ENCODE results near the gene LPIN2. TPM values are rescaled to one million over a fixed set of nuclear protein-coding genes. Genes with fewer than 3 reads are reported as not detected.

The LPIN2 gene, protein sequence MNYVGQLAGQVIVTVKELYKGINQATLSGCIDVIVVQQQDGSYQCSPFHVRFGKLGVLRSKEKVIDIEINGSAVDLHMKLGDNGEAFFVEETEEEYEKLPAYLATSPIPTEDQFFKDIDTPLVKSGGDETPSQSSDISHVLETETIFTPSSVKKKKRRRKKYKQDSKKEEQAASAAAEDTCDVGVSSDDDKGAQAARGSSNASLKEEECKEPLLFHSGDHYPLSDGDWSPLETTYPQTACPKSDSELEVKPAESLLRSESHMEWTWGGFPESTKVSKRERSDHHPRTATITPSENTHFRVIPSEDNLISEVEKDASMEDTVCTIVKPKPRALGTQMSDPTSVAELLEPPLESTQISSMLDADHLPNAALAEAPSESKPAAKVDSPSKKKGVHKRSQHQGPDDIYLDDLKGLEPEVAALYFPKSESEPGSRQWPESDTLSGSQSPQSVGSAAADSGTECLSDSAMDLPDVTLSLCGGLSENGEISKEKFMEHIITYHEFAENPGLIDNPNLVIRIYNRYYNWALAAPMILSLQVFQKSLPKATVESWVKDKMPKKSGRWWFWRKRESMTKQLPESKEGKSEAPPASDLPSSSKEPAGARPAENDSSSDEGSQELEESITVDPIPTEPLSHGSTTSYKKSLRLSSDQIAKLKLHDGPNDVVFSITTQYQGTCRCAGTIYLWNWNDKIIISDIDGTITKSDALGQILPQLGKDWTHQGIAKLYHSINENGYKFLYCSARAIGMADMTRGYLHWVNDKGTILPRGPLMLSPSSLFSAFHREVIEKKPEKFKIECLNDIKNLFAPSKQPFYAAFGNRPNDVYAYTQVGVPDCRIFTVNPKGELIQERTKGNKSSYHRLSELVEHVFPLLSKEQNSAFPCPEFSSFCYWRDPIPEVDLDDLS
- 11.7 and 12.9 TPM in 2 replicates for total RNA-seq (2014; rRNA removed; shearing (Covaris generic))
- 9.3 and 14.7 TPM in 2 replicates for polyA plus RNA-seq (2015; cell fraction: cytosol; rRNA removed)
- polyA plus RNA-seq (2015; cell fraction: nucleus; rRNA removed), result 13.5 and 17.4 TPM in 2 replicates

DNA sequence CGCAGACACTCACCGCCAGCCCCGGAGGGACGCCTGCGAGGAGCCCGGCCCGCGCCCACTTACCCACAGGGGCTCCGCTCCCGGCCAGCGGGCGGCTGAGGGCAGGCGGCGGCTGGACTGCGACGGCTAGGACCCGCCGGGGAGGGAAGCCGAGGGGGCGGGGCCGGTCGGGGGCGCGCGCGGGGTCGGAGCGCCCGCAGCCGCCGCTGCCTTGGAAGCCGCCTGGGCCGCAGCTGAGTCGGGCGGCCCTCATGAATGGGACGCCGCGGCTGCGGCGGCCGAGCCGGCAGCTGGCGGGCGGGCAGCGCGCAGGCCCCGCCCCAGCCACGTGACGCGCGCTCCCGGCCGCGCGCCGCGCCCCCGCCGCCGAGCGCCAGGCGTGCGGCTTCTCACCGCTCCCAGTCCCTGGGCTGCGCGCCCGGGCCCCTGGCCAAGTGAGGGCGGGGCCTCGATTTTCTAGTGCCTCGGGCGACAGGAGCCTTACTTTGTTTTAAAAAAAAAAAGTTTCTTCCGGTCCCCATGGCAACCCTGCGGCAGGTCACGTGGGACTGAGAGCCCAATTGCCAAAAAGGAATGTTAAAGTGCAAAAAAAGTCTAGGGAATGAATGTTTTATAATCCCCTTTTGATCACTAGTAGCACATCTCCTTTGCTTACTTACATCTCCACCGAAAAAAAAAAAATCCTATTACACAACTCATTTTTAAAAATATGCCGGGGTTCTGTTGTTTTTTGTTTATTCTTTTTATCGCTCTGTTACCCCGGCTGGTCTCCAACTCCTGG lies at the start of gene LPIN2:
Gene LPIN2, minus strand, starts transcription at position 121 of the 781 bp plus-strand sequence. CDS start 52,304 bp downstream, outside the sequence.
- DNase-seq (ENCODE audit: low read depth, low spot score), result peak; percentile 91
- in situ Hi-C loops (cut with HindIII; ENCODE audit: low pct_unique_long_range_greater_than_20kb, low sequenced_read_pairs), result no loop called here

DNA sequence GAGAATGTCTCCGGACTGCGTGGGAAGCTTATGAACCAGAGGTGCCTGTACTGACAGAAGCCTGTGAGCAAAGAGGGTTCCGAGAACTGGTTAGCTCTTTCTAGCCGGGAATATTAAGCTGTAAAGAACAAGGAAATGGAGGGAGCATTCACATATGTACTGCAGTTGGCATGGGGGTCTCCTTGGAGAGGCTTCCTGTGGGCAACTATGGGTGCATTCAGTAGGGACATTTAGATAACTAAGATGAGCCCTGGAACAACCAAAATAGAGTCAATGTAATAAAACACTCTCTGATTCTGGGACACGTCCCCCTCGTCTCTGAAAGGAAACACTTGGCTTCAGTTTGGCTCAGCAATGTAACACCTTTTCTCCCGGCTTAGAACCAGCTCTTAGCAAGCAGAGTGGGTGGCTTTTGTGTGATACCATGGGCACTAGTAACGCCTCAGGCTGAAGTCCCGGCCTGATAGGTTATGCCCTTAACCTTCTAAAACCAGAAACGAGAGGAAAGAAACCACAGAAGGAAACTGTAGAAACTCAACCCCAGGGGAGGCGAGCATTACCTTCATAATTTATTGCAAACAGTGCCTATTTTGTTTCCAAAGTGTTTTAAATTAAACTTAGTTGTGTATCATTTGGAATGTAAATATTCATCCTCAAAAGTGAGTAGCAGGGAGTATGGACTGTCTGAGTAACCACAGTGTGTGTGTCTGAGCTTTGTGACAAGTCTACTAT lies 48.8 kb upstream of the LPIN2 start:
- DNase-seq (ENCODE audit: low read depth, low spot score), result no peak
- in situ Hi-C loops (cut with HindIII; ENCODE audit: low pct_unique_long_range_greater_than_20kb, low sequenced_read_pairs), result no loop called here

DNA sequence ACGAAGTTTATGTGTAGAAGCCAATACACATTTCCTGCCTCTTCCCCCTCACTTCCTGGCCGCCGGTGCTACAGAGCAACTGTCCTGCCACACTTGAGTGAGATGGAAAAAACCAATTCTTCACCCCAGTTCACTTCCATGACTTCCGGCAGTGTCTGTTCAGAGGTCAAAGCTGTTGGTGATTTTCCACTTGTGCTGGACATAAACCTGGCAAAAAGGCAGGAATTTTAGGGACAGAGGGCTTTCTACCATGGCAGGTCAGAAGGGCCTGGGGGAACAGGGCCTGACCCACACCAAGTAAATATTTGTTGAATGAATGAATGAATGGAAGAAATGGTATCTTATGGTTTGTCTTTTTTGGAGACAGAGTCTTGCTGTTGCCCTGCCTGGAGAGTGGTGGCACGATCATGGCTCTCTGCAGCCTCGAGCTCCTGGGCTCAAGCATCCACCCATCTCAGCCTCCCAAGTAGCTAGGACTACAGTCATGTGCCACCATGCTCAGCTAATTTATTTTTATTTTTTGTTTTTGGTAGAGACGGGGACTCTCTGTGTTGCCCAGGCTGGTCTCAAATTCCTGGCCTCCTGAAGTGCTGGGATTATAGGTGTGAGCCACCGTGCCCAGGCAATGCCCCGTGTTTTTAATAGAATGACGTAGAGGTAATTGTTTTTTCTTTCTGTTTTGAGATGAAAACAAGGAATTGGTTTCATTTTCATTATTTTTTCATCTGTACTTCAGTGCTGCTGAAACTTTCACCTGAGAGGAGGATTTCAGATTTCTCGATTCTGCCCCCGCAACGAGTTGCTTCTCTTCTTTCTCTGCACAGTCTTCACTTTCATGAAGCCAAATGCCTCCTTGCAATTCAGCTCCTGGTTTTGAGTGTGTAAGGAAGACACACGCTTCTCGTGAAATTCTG lies 48.0 kb upstream of the LPIN2 start:
- in situ Hi-C loops (cut with HindIII; ENCODE audit: low pct_unique_long_range_greater_than_20kb, low sequenced_read_pairs), result no loop called here
- no peak for DNase-seq (ENCODE audit: low read depth, low spot score)

DNA sequence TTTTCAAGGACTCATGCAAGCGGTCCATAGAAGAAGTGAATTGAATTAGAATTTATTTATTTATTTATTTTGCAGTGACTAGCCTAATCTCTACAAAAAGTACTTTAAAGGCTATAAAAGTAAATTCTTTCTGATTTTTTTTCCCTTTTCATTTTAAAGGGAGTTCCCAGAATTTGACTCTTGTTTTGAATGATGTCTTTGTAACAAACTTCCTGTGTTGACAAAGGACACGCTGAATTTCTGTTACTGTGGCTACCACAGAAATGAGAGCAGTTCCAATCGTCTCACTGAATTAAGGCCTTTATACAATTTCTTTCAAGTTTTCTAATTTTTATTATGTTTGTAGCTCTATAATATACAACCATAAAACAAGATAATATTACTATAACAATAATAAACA lies 46.3 kb upstream of the LPIN2 start:
- in situ Hi-C loops (cut with HindIII; ENCODE audit: low pct_unique_long_range_greater_than_20kb, low sequenced_read_pairs), result no loop called here
- peak; percentile 52 for DNase-seq (ENCODE audit: low read depth, low spot score)

DNA sequence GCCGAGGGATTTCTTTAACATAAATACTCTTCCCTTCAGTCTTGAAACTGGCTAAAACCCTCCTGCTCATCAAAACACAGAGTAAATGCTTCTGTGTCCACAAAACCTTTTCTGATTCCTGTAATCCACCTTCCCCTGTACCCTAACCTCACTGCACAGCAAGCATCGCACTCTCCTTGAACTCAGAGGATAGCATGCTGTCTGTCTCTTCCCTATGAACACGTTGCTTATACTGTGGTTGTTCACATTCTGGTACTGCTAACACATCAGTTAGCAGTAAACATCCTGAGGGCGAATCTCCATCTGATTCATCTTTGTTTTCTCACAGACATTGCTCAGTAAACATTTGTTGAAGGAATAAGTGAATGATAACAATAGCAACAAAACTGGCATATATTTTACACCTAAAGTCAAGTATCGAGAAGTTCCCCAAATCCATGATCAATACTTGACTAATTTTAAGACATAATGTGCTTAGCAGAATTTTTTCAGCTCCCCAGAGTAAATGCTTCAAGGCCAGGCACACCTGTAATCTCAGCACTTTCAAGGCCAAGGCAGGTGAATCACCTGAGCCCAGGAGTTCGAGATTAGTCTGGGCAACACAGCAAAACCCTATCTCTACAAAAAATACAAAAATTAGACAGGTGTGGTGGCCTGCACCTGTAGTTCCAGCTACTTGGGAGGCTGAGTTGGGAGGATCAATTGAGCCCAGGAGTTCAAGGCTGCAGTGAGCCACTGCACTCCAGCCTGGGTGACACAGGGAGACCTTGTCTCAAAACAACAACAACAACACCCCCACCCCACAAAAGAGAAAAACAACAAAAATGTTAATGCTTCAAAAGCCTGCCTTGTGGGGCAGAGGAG lies 45.6 kb upstream of the LPIN2 start:
- in situ Hi-C loops (cut with HindIII; ENCODE audit: low pct_unique_long_range_greater_than_20kb, low sequenced_read_pairs), result no loop called here
- DNase-seq (ENCODE audit: low read depth, low spot score), result peak; percentile 16

DNA sequence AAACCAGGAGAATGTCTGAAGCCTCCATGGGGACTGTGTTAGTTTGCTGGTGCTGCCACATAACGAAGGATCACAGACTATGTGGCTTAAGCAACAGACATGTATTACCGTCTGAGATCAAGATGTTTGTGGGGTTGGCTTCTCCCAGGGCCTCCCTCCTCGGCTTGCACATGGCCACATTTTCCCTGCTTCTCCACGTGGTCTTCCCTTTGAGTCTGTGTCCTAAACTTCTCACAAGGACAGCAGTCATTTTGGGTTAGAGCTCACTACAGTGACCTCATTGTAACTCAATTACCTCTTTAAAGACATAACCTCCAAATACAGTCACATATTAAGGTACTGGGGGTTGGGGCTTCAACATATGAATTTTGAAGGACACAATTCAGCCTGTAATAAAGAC lies 44.6 kb upstream of the LPIN2 start:
- in situ Hi-C loops (cut with HindIII; ENCODE audit: low pct_unique_long_range_greater_than_20kb, low sequenced_read_pairs), result no loop called here
- DNase-seq (ENCODE audit: low read depth, low spot score), result no peak

DNA sequence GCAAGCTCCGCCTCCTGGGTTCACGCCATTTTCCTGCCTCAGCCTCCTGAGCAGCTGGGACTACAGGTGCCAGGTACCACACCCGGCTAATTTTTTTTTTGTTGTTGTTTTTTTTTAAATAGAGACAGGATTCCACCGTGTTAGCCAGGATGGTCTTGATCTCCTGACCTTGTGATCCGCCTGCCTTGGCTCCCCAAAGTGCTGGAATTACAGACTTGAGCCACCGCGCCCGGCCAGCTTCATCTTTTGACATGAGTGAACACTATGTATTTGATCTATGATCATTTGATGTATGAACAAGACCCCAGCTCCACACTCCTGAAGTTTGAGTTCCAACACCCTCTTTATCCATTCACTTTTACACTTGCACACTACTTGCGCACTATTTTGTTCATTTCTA lies 43.4 kb upstream of the LPIN2 start:
- in situ Hi-C loops (cut with HindIII; ENCODE audit: low pct_unique_long_range_greater_than_20kb, low sequenced_read_pairs), result no loop called here
- no peak for DNase-seq (ENCODE audit: low read depth, low spot score)

DNA sequence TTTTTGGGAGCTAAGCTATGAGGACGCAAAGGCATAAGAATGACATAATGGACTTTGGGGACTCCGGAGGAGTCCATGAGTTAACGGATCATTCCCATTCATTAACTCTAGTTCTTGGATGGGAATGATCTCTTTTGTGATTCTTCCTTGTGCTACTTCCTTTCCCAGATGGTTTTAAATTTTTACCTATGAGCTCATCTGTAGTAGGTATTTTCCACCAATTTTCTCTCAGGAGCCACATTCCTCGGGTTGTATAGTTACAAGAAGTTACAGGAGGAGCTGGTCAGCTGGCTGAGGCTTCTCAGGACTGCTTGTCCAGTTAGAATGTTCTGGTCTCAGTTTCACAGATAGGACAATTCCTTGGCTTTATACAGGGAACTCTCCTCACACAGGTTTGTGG lies 42.9 kb upstream of the LPIN2 start:
- in situ Hi-C loops (cut with HindIII; ENCODE audit: low pct_unique_long_range_greater_than_20kb, low sequenced_read_pairs), result no loop called here
- no peak for DNase-seq (ENCODE audit: low read depth, low spot score)

DNA sequence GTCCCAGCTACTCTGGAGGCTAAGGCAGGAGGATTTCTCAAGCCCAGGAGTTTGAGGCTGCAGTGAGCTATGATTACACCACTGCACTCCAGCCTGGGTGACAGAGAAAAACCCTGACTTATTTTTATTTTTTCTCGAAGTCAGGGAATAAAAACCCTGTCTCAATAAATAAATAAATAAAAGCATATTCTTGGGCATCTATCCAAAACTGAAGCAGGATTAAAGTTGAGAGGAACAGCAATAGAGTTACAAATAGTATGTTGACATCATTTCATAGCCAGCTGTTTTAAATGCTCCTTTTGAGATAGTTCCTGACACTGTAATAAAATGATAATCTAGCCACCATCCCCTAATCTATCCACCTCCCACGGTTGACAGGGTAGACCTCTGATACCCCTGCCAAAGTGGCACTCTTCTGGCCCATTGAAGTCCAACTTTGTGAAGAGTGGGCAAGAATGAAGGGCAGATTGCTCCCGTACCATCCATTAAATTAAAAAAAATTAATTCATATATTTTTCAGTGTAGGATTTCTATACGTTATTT lies 42.3 kb upstream of the LPIN2 start:
- in situ Hi-C loops (cut with HindIII; ENCODE audit: low pct_unique_long_range_greater_than_20kb, low sequenced_read_pairs), result no loop called here
- no peak for DNase-seq (ENCODE audit: low read depth, low spot score)

DNA sequence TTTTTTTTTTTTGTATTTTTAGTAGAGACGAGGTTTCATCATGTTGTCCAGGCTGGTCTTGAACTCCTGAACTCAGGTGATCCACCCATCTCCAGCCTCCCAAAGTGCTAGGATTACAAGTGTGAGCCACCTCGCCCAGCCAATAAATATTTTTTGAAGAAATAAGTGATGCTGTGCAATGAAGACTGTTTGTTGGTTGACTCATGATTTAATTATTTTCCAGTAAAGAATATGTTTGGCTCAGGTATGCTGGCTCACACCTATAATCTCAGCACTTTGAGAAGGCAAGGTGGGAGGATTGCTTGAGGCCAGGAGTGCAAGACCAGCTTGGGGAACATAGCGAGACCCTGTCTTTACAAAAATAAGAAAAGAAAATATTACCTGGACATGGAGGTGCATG lies 41.8 kb upstream of the LPIN2 start:
- in situ Hi-C loops (cut with HindIII; ENCODE audit: low pct_unique_long_range_greater_than_20kb, low sequenced_read_pairs), result no loop called here
- DNase-seq (ENCODE audit: low read depth, low spot score), result no peak

DNA sequence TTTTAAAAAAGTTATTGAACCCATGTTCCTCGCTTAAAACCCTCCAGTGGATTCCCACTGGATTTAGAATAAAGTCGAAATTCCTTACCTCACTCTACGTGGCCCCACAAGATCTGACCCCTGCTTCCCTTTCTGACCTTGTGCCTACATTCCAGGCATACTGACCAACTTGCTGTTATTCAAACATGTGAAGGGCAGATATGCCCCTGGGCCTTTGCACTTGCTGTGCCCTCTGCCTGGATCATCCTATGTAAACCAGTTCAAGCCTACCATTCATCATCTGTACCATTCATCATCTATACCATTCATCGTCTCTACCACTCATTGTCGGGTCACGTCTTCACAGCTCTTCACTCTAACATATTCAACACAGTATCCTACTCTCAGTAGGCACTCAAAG lies 41.3 kb upstream of the LPIN2 start:
- in situ Hi-C loops (cut with HindIII; ENCODE audit: low pct_unique_long_range_greater_than_20kb, low sequenced_read_pairs), result no loop called here
- DNase-seq (ENCODE audit: low read depth, low spot score), result no peak

DNA sequence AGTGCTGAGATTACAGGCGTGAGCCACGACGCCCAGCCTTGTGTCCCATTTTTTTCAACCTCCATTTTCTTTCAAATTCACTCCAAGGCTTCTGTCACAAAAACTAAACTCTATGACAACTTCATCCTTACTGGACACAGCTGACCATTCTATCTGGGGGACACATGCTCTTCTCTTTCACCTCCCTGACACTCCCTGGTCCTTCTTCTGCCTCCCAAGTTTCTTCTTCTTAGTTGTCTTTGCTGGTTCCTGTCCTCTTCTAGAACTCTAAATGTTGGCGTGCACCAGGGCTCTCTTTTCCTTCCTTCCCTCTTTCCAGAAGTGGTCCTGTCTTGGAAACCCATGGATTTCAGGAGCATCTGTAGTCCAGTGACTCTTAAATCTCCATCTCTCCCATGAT lies 40.1 kb upstream of the LPIN2 start:
- in situ Hi-C loops (cut with HindIII; ENCODE audit: low pct_unique_long_range_greater_than_20kb, low sequenced_read_pairs), result no loop called here

DNA sequence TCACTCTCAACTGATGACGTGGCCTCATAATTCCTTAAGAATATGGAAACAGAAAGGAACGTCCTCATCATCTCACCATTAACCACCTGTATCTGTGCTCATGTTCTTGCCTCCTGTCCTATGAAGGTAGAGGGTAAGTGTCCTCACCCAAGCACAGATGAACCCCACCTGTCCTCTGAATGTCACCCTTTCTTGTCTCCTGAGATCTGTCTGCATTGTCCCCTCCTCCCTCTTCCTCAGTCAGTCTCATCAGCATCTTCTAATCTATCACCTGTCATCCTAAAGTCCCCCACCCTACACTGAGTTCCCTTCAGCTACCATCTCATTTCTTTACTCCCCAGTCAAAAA lies 39.4 kb upstream of the LPIN2 start:
- DNase-seq (ENCODE audit: low read depth, low spot score), result no peak
- in situ Hi-C loops (cut with HindIII; ENCODE audit: low pct_unique_long_range_greater_than_20kb, low sequenced_read_pairs), result no loop called here

More for the DNA sequence above, 40.1 kb upstream of the LPIN2 start:
- DNase-seq (ENCODE audit: low read depth, low spot score), result no peak

DNA sequence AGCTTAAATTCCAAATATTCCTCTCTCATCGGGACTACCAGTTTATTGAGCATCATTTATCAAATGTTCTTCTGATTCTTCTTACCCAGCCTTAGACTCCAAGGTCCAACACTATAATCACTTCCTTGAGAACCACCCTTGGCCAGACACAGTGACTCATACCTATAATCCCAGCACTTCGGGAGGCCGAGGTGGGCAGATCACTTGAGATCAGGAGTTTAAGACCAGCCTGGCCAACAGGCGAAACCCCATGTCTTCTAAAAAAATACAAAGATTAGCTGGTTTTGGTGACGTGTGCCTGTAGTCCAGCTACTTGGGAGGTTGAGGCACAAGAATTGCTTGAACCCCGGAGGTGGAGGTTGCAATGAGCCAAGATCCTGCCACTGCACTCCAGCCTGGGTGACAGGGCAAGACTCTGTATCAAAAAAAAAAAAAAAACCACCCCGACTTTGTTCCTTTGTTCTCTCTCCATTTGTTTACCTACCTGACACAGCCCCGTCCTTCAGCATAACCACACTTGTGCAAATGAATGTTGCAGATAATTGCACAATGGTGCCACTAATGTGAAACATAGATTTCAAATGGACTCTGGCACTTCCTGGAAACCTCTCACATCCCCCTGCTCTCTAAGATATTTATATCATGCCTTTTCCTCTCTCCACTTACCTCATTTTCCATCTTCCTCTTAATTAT lies 38.9 kb upstream of the LPIN2 start:
- in situ Hi-C loops (cut with HindIII; ENCODE audit: low pct_unique_long_range_greater_than_20kb, low sequenced_read_pairs), result no loop called here
- DNase-seq (ENCODE audit: low read depth, low spot score), result no peak

Measured in SK-MEL-5 (cell line).